Adrenal gland (tissue), 12 donors: Measurements from ENCODE around the gene GLDN. TPM values are rescaled to one million over a fixed set of nuclear protein-coding genes. Genes with fewer than 3 reads are reported as not detected.
"Not testable (repeated sequence)": the region's sequence is repeated elsewhere in the genome, so short reads cannot be mapped to it uniquely, and the experiment has no call there.

ENCODE experiments used
- DNase-seq, 7 donors: peaks; one replicate each; pipeline ENCODE4 v3.0.0-alpha.2; 2019 to 2020
- H3K27ac ChIP-seq, 5 donors: fragments of 200-600 bp; sonication (generic) in 4 of 5; 1 replicate in 3 of 5; 2 replicates in 2 of 5; pipeline versions ENCODE4 v1.5.1 to v1.8.0; 2016 to 2020; ENCODE audit warnings: mild to moderate bottlenecking in 1 of 5
- H3K27me3 ChIP-seq: fragments of 200-600 bp; 2 replicates; pipeline ENCODE4 v1.8.0; 2021
- H3K36me3 ChIP-seq, 2 donors: fragments of 200-600 bp; replicated peaks in 1 of 2; 1 replicate in 1 of 2; 2 replicates in 1 of 2; pipeline versions ENCODE4 v1.5.1 to v1.8.0; 2018 to 2022
- H3K4me1 ChIP-seq, 2 donors: fragments of 200-600 bp; replicated peaks in 1 of 2; 1 replicate in 1 of 2; 2 replicates in 1 of 2; pipeline versions ENCODE4 v1.5.1 to v1.8.0; 2018 to 2021
- H3K4me3 ChIP-seq, 4 donors: fragments of 200-600 bp; sonication (generic) in 3 of 4; one replicate each; pipeline ENCODE4 v1.5.1; 2016 to 2018
- H3K9me3 ChIP-seq, 3 donors: fragments of 200-600 bp; sonication (generic) in 1 of 3; replicated peaks in 1 of 3; 1 replicate in 2 of 3; 2 replicates in 1 of 3; pipeline versions ENCODE4 v1.5.1 to v1.8.0; 2016 to 2021
- CTCF ChIP-seq, 6 experiments: fragments of 450-650 bp in 4 of 6; fragments of 200-600 bp in 2 of 6; sonication (generic) in 1 of 6; IDR thresholded peaks; 1 replicate in 5 of 6; 2 replicates in 1 of 6; pipeline versions ENCODE4 v1.5.1 to v1.8.0; 2016 to 2021; ENCODE audit warnings: antibody characterized with exemption in 6 of 6, mild to moderate bottlenecking in 2 of 6, moderate library complexity in 1 of 6
- POLR2A ChIP-seq, 2 donors: fragments of 450-650 bp; IDR thresholded peaks; one replicate each; pipeline ENCODE4 v1.6.1; 2017; ENCODE audit warnings: antibody characterized with exemption in 2 of 2, mild to moderate bottlenecking in 2 of 2, moderate library complexity in 1 of 2
- WGBS, 4 donors: extraction: QIAGEN DNeasy Blood & Tissue Kit in 2 of 4; methylation state at CpG; one replicate each; pipeline versions ENCODE4 v1.1.5 to v1.1.7; 2013 to 2017; 5-methylcytosine and 5-hydroxymethylcytosine counted together
- intact Hi-C, 2 donors: fragments of 100-400 bp; cut with DNase I; formaldehyde crosslinking; loops; one replicate each; pipeline versions ENCODE4 v1.14.1 to v1.15.0; 2022 to 2023
- polyA plus RNA-seq, 3 donors: library from polyadenylated mRNA; stranded (reverse); fragments of 200-250 nt in 2 of 3; fragments of 350-450 nt in 1 of 3; fragmentation: Illumina TruSeq in 1 of 3; extraction: RNeasy Lipid Tissue Mini Kit (QIAGEN cat#74804) in 1 of 3; gene quantifications; one replicate each; pipeline ENCODE4 v1.2.3, GENCODE V29; 2013 to 2014
- total RNA-seq, 9 donors: library from RNA; depleted of rRNA in 4 of 9; stranded (reverse); fragments of >200 nt in 4 of 9; fragments of 120-200 nt in 1 of 9; fragmentation: NEBNext Ultra II Directional in 1 of 9; extraction: Animal tissue kit (Norgen Biotek cat#: 25700) in 1 of 9; gene quantifications; one replicate each; pipeline versions ENCODE4 v1.1.0 to v1.2.4, GENCODE V29; 2013 to 2023
- donor health status: healthy with polysubstance abuse.
- donor health status: Bipolar disorder and iron deficiency.
- donor health status: DM: yes; HTN: yes; CAD: no.
- donor health status: DM: no; HTN: no; CAD: no.
- donor health status: DM: no; HTN: no; CAD: no.
- donor health status: DM: yes; HTN: yes; CAD: no.

Gene GLDN
- total and polyA plus RNA-seq, 12 donors, result 0.44 to 30.8 (median 5.9) TPM

- TF ChIP-seq POLR2A (IDR thresholded peaks at IDR 0.05), result no peak
- TF ChIP-seq CTCF (IDR thresholded peaks at IDR 0.05), result no peak
- H3K27ac ChIP-seq, result no peak overlapping the region
- H3K27me3 ChIP-seq, result no peaks in the 10 kb centered on the region
- H3K4me3 ChIP-seq, result no peak overlapping the region
- no peaks in the 10 kb centered on the region for H3K9me3 ChIP-seq
- WGBS, 4 donors, result 89 to 97% (median 94%) methylated on average over 1 of the region's 1 CpG
- peaks cover 0 to 20% of the 10 kb centered on the region in 2 donors for H3K36me3 ChIP-seq
- no peaks in the 10 kb centered on the region for H3K4me1 ChIP-seq
- DNase-seq, result no peak
- intact Hi-C loops, result no loop called here
These were observed 102.7 kb downstream of the GLDN start for GRCh38 chr15:51444112-51444511.

- Histone ChIP-seq H3K27ac (no peak overlapping the region), H3K4me1 (no peaks in the 10 kb centered on the region), H3K27me3 (no peaks in the 10 kb centered on the region), H3K4me3 (no peak overlapping the region), H3K9me3 (no peaks in the 10 kb centered on the region), H3K36me3 (peaks cover 0 to 26% of the 10 kb centered on the region in 2 donors)
- no peak for TF ChIP-seq POLR2A (IDR thresholded peaks at IDR 0.05)
- TF ChIP-seq CTCF (IDR thresholded peaks at IDR 0.05), result no peak
- 97 to 100% (median 98%) methylated on average over 1 of the region's 1 CpG for WGBS, 4 donors
- DNase-seq, result no peak
- intact Hi-C loops, result no loop called here
These were observed 103.4 kb downstream of the GLDN start for GRCh38 chr15:51444807-51445206.

- 95 to 99% (median 97%) methylated on average over 5 of the region's 5 CpGs for WGBS, 4 donors
These were observed 104.7 kb downstream of the GLDN start for GRCh38 chr15:51446029-51446744.

GRCh38 chr15:51447855-51448621 lies 106.6 kb downstream of the GLDN start:
- DNase-seq, result no peak
- 91 to 94% (median 91%) methylated on average over 4 of the region's 4 CpGs for WGBS, 4 donors
- Histone ChIP-seq H3K4me1 (no peaks in the 10 kb centered on the region), H3K9me3 (no peaks in the 10 kb centered on the region), H3K4me3 (no peak overlapping the region), H3K27me3 (no peaks in the 10 kb centered on the region), H3K27ac (no peak overlapping the region), H3K36me3 (peaks cover 0 to 38% of the 10 kb centered on the region in 2 donors)
- TF ChIP-seq POLR2A (IDR thresholded peaks at IDR 0.05) (no peak), CTCF (IDR thresholded peaks at IDR 0.05) (no peak)
- intact Hi-C loops, result no loop called here

More at GRCh38 chr15:51446029-51446744, 104.7 kb downstream of the GLDN start:
- H3K27me3 ChIP-seq, H3K27ac ChIP-seq, DNase-seq, H3K4me3 ChIP-seq, H3K4me1 ChIP-seq, H3K9me3 ChIP-seq, intact Hi-C loops: not testable (repeated sequence)
- H3K36me3 ChIP-seq, result peaks cover 0 to 35% of the 10 kb centered on the region in 2 donors
